GM12874 (cell line): ENCODE measurements around the gene VPS11.

Experiments
- TF ChIP-seq, protein P1 (sequence below): IDR thresholded peaks from 2 replicates; pipeline ENCODE4 v1.5.1; 2011; ENCODE audit warnings: low read depth, mild to moderate bottlenecking, control low read depth, low read length, moderate library complexity; ENCODE audit not compliant: insufficient read depth

VPS11 gene

DNA sequence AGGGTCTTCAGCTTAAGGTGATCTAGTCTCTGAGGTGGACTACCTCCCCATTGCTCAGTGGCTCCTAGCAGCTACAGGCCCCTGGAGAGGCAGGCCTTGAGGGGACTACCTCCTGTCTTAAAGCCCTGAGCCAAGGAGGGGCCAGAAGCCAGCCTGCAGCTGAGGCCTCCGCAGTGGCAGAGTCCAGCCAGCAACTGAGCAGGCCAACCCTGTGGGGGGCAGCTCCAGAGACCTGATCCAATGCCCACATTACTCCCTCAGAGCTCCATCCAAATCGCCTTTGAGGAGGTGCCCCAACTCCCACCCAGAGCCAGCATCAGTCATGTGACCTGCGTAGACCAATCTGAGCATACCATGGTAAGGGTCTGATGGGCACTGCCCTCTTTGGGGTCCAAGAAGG, 42.2 kb downstream of the VPS11 start:
- TF ChIP-seq, protein P1, sequence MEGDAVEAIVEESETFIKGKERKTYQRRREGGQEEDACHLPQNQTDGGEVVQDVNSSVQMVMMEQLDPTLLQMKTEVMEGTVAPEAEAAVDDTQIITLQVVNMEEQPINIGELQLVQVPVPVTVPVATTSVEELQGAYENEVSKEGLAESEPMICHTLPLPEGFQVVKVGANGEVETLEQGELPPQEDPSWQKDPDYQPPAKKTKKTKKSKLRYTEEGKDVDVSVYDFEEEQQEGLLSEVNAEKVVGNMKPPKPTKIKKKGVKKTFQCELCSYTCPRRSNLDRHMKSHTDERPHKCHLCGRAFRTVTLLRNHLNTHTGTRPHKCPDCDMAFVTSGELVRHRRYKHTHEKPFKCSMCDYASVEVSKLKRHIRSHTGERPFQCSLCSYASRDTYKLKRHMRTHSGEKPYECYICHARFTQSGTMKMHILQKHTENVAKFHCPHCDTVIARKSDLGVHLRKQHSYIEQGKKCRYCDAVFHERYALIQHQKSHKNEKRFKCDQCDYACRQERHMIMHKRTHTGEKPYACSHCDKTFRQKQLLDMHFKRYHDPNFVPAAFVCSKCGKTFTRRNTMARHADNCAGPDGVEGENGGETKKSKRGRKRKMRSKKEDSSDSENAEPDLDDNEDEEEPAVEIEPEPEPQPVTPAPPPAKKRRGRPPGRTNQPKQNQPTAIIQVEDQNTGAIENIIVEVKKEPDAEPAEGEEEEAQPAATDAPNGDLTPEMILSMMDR = no peak

- TF ChIP-seq, protein P1 = no peak
Observed at GRCh38 chr11:119110439-119110838, 42.8 kb downstream of the VPS11 start.

GRCh38 chr11:119111361-119111925, 43.8 kb downstream of the VPS11 start:
- TF ChIP-seq, protein P1 = no peak

DNA sequence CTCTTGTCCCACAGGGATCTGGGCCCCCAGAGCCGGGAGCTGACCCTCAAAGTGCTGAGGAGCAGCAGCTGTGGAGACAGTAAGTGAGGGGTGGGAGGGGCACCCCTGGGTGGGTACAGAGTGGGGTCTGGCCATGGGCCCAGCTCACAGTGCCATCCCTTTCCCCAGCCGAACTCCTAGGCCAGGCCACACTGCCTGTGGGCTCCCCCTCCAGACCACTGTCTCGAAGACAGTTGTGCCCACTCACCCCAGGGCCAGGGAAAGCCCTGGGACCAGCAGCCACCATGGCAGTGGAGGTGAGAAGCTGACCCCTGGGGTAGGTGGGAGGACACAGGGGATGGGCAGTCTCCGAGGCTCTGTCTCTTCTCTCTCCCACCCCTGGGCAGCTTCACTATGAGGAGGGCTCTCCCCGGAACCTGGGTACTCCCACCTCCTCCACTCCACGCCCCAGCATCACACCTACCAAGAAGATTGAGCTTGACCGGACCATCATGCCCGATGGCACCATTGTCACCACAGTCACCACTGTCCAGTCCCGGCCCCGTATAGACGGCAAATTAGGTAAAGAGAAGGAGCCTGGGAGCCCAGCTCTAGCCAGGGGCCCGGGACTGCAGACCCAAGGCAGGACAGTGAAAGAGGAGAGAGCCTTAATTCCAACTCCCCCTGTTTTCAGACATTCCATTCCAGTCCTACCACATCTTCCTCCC, 44.8 kb downstream of the VPS11 start:
- TF ChIP-seq, protein P1 = no peak

DNA sequence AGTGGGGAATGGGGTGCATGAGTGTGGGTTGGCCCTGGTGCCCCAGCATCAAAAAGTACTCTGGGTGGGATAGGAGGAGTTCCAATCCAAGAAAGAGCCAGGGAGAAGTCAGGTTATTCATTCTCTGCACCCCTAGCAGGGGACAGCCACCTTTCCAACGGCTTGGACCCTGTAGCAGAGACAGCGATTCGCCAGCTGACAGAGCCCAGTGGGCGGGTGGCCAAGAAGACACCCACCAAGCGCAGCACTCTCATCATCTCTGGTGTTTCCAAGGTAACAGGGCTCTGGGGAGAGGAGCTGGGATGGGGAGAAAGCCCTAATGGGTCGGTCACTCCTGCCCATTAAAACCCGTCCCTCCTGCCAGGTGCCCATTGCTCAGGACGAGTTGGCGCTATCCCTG, 46.1 kb downstream of the VPS11 start:
- TF ChIP-seq, protein P1 = no peak

DNA sequence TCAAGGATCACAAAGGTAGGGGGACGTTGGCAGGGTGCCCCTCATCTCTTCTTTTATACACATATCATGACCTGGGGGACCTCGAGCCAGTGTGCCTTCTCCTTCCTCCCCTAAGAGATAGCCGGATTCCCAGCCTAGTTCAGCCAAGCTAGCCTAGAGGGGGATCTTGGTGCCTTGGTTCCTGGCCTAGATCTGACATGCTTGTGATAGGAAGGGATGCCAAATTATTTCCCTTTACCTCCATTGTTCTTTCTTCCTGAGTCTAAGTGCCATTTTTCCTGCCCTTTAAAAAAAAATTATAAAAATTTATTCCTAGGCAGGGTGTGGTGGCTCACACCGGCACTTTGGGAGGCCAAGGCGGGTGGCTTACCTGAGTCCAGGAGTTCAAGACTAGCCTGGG, 46.7 kb downstream of the VPS11 start:
- TF ChIP-seq, protein P1 = no peak

DNA sequence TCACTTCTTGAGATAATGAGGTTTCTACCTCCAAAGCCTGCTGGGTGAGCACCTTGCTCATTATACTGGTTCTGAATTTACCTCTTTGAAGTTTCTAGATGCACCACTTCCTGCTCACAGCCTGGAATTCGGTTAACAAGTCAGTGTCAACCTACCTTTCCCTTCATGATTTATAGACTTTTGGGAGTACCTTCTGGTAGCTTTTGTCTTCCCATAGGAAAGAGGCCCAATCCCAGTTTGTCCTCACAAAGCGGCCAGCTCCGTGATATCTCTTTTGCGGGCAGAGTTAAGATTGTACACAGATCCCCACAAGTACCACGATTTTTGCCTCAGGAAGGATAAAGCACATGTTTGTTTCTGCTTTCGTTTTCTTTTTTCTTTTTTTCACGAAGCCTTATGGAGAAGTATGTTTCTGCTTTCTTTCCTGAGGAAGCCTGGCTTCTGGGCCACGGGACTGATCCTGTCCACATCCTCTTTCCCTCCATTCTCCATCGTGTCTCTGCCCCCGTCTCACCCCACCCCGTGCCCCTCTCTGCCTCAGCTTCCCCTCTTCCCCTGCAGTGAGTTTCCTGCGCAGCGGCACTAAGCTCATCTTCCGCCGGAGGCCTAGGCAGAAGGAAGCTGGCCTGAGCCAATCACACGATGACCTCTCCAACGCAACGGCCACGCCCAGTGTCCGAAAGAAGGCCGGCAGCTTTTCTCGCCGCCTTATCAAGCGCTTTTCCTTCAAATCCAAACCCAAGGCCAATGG, 48.0 kb downstream of the VPS11 start:
- TF ChIP-seq, protein P1 = no peak
